ENCODE results near the gene GOLM1. TPM values are rescaled to one million over a fixed set of nuclear protein-coding genes. Genes with fewer than 3 reads are reported as not detected.

The GOLM1 gene
- total and polyA plus RNA-seq, 2 of the 8 experiments (the other 6 are each of a cell fraction or from before 2014, with no cell fraction given) = 45.9 to 88.9 TPM

DNA sequence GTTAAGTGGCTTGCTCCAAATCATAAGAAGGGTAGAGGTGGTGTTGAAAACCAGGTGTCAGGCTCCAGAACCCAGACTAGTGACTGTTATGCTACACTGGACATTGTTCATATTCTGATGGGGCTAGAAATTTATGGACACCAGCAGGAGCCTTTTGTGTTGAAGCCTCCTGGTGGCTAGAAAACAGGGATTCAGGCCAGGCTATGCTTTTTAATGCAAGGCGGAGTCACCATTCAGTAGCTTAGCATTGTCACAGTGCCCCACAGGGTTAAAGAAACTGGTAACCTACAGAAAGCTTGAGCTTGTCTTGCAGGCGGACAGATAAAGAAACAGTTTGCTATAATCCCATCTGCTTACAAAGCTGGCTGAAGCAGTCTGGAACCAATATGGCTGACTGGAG, 23.0 kb upstream of the GOLM1 start:
- H4K8ac ChIP-seq (ENCODE audit: extremely low read depth, insufficient read depth, low read length) = no peak overlapping the region
- H3K23me2 ChIP-seq (ENCODE audit: low read depth, low read length) = no peaks in the 10 kb centered on the region
- no peaks in the 10 kb centered on the region for H4K20me1 ChIP-seq (replicated peaks in 1 of 2; ENCODE audit: control insufficient read depth in 1 of 2, insufficient read depth in 2 of 2, low read length in 2 of 2)
- H3K36me3 ChIP-seq (ENCODE audit: control insufficient read depth in 2 of 4, insufficient read depth in 4 of 4, low read length in 3 of 4) = no peaks in the 10 kb centered on the region
- H2BK5ac ChIP-seq (ENCODE audit: low read depth, low read length) = no peak overlapping the region
- CTCF ChIA-PET (ENCODE audit: partially characterized antibody) = interaction anchor here (1.1 to 1.3 kb wide), 2 partner anchors 11 to 20 kb away, joined by 3 to 6 read pairs; no protein-coding TSS in a partner anchor
- H3K9ac ChIP-seq (replicated peaks in 1 of 4; ENCODE audit: extremely low read depth in 1 of 4, low read depth in 3 of 4, low read length in 3 of 4) = no peak overlapping the region
- FAIRE-seq = no peak
- H3K56ac ChIP-seq (replicated peaks; ENCODE audit: insufficient read length, low read depth, low read length) = no peak overlapping the region
- peaks cover 4 to 15% (median 6%) of the 10 kb centered on the region in 4 experiments; a peak in 6 of 7 replicates for H3K4me1 ChIP-seq (replicated peaks in 1 of 4; ENCODE audit: control insufficient read depth in 3 of 4, insufficient read depth in 4 of 4, low read length in 3 of 4)
- no peaks in the 10 kb centered on the region for H3K79me1 ChIP-seq (ENCODE audit: low read depth, low read length)
- peak overlapping the region in 1 of 2 experiments; percentile 15; a peak in 2 of 4 replicates for H3K4me2 ChIP-seq (ENCODE audit: insufficient read depth in 1 of 2, low read depth in 2 of 2, low read length in 2 of 2)
- H2AFZ ChIP-seq (ENCODE audit: low read length) = no peak overlapping the region
- no peak for DNase-seq (ENCODE audit: low read depth in 1 of 2, low spot score in 2 of 2)
- H2AK5ac ChIP-seq (ENCODE audit: low read depth, low read length) = no peak overlapping the region
- no peak overlapping the region for H3K27ac ChIP-seq (ENCODE audit: low read depth, low read length)
- H4K91ac ChIP-seq (replicated peaks; ENCODE audit: insufficient read length, low read length) = no peak overlapping the region
- peaks cover 0 to 7% (median 2%) of the 10 kb centered on the region in 4 experiments; a peak in 4 of 7 replicates for H3K27me3 ChIP-seq (replicated peaks in 1 of 4; ENCODE audit: control insufficient read depth in 3 of 4, extremely low read depth in 1 of 4, insufficient read depth in 3 of 4, low read length in 3 of 4)
- TF ChIP-seq RFX5 (IDR thresholded peaks at IDR 0.05; ENCODE audit: borderline replicate concordance, low read depth, low read length) (no peak), RAD21 (IDR thresholded peaks at IDR 0.05 in 1 of 2, conservative IDR thresholded peaks at IDR 0.05 in 1 of 2; ENCODE audit: low read depth in 2 of 2, low read length in 2 of 2) (peak in 1 of 2 experiments; percentile 23; a peak in 2 of 4 replicates)
- TF ChIP-seq, protein P1, sequence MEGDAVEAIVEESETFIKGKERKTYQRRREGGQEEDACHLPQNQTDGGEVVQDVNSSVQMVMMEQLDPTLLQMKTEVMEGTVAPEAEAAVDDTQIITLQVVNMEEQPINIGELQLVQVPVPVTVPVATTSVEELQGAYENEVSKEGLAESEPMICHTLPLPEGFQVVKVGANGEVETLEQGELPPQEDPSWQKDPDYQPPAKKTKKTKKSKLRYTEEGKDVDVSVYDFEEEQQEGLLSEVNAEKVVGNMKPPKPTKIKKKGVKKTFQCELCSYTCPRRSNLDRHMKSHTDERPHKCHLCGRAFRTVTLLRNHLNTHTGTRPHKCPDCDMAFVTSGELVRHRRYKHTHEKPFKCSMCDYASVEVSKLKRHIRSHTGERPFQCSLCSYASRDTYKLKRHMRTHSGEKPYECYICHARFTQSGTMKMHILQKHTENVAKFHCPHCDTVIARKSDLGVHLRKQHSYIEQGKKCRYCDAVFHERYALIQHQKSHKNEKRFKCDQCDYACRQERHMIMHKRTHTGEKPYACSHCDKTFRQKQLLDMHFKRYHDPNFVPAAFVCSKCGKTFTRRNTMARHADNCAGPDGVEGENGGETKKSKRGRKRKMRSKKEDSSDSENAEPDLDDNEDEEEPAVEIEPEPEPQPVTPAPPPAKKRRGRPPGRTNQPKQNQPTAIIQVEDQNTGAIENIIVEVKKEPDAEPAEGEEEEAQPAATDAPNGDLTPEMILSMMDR (IDR thresholded peaks at IDR 0.05; ENCODE audit: control extremely low read depth in 1 of 3, insufficient read depth in 1 of 3, low read depth in 1 of 3, low read length in 3 of 3) = 0 out of 4 replicates have a peak, but pooled peaks of 1 of the 3 experiments have one; percentile 19
- no peaks in the 10 kb centered on the region for H3K79me2 ChIP-seq (ENCODE audit: control insufficient read depth in 1 of 2, insufficient read depth in 2 of 2, low read length in 2 of 2)
- POLR2A ChIA-PET (ENCODE audit: partially characterized antibody) = interaction anchor here (0.8 to 1.1 kb wide), 2 partner anchors 11 to 12 kb away, joined by 4 to 5 read pairs; no protein-coding TSS in a partner anchor
- no peak overlapping the region for H2BK120ac ChIP-seq (replicated peaks; ENCODE audit: low read depth, low read length)
- H2BK15ac ChIP-seq (ENCODE audit: low read length) = no peak overlapping the region
- H3K14ac ChIP-seq (ENCODE audit: insufficient read length) = no peak overlapping the region
- WGBS, 2 experiments (ENCODE audit: extremely low coverage in 1 of 2, insufficient coverage in 1 of 2, insufficient read length in 1 of 2, insufficient replicate concordance in 2 of 2, low coverage in 1 of 2, low lambda C conversion rate in 2 of 2, missing lambda C conversion rate in 1 of 2) = 69% methylated on average over 2 of the region's 2 CpGs; no CpG with 5 or more reads in 1 of the 2 experiments
- H2BK12ac ChIP-seq (ENCODE audit: low read depth, low read length) = no peak overlapping the region
- no peak overlapping the region for H3K18ac ChIP-seq (ENCODE audit: extremely low read depth, low read length)
- H3K23ac ChIP-seq (ENCODE audit: insufficient read length) = no peak overlapping the region
- no peaks in the 10 kb centered on the region for H3K9me3 ChIP-seq (ENCODE audit: insufficient read depth in 2 of 2, low read depth in 1 of 2, low read length in 1 of 2)
- no peak overlapping the region for H3K4me3 ChIP-seq (ENCODE audit: extremely low read depth in 1 of 4, insufficient read depth in 2 of 4, low read depth in 3 of 4, low read length in 4 of 4)
- no peak overlapping the region for H4K5ac ChIP-seq (ENCODE audit: insufficient read length, low read depth, low read length)
- no peak overlapping the region for H3K4ac ChIP-seq (replicated peaks; ENCODE audit: insufficient read length, low read depth, low read length)
- H2BK20ac ChIP-seq (ENCODE audit: low read length) = no peak overlapping the region
